Endothelial cell of hepatic sinusoid (primary cell): ENCODE results near the gene TPST2.
"Not testable (repeated sequence)": the region's sequence is repeated elsewhere in the genome, so short reads cannot be mapped to it uniquely, and the experiment has no call there.

Source experiments
- in situ Hi-C: cut with HindIII; loops from 2 replicates; pipeline ENCODE4 v1.10.0; 2017; ENCODE audit warnings: low sequenced_read_pairs

The TPST2 gene

DNA sequence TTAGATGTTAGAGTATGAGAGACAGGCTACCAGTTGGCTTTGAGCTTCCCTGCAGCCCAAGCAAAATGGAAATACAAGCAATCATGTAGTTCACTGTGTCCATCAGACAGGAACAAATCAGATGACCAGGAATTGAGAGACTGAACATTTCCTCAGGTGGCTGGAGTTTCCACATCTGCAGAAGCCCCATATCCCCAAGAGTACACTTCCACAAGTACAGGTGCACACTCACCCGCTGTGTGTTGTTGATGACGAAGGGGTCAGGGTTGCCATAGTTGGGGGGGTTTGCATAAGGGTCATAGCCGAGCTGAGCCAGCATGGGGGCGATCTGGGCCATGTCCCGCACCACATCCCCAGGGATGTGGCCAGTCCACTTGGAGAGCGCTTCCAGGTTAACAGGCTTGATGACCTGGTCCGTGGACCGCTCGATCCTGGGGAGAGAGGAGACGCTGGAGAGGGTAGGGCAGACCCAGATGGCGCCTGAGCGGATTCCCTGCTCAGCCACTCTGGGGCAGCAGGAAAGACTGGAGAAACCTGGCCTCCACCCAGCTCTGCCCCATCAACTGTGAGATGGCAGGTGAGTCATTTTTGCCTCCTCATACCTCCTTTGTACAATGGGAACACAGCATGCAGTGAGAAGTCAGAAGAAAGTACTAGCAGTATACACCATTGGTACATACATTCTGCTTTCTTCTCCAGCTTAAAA, 53.7 kb downstream of the TPST2 start:
- in situ Hi-C loops: no loop called here

DNA sequence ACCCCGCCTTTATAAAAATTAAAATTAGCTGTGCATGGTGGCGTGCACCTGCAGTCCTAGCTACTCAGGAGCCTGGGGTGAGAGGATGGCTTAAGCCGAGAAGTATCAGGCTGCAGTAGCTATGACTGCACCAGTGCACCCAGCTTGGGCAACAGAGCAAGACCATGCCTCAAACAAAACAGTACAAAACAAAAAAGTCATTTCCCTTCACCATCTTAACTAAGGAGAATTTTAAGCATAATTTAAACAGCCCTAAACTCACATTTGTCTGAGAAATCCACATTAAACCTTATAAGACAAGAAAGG, 54.4 kb downstream of the TPST2 start:
- in situ Hi-C loops: no loop called here

- in situ Hi-C loops: no loop called here
These were observed 54.9 kb downstream of the TPST2 start for GRCh38 chr22:26534874-26535602.

- in situ Hi-C loops: no loop called here
These were observed 55.6 kb downstream of the TPST2 start for GRCh38 chr22:26534171-26534855.

DNA sequence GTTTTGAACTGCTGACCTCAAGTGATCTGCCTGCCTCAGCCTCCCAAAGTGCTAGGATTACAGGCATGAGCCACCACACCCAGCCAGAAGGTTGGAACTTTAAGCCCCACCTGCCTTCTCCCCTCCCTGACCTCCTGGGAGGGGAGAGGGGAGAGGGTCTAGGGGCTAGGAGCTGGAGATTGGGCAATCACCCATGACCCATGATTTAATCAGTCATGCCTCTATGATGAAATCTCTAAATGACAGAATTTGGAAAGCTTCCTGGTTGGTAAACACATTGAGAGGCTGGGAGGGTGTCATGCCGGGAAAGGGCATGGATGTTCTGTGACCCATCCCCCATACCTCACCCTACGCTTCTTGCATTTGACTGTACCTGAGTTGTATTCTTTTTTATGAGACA, 60.6 kb downstream of the TPST2 start:
- in situ Hi-C loops: no loop called here

- in situ Hi-C loops: not testable (repeated sequence)
These were observed 61.4 kb downstream of the TPST2 start for GRCh38 chr22:26528518-26528917.

GRCh38 chr22:26527574-26528465, 62.1 kb downstream of the TPST2 start:
- in situ Hi-C loops: no loop called here

DNA sequence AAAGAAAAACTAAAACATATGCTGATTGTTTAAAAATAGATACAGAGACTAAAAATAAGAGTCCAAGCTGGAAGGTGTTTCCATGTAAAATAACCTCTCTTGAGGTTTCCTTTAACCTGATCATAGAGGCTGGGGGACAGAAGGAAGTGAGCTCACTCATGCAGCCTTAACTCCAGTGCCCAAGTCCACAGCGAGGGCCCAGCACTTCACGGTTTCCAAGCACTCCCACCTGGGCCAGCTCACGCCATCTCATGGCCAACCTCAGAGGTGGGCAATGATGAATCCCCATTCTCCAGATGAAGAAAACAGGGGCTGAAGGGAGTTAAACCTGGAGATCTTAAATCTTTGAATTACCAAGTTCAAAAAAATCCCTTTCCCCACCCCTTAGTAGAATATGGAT, 62.8 kb downstream of the TPST2 start:
- in situ Hi-C loops: no loop called here

DNA sequence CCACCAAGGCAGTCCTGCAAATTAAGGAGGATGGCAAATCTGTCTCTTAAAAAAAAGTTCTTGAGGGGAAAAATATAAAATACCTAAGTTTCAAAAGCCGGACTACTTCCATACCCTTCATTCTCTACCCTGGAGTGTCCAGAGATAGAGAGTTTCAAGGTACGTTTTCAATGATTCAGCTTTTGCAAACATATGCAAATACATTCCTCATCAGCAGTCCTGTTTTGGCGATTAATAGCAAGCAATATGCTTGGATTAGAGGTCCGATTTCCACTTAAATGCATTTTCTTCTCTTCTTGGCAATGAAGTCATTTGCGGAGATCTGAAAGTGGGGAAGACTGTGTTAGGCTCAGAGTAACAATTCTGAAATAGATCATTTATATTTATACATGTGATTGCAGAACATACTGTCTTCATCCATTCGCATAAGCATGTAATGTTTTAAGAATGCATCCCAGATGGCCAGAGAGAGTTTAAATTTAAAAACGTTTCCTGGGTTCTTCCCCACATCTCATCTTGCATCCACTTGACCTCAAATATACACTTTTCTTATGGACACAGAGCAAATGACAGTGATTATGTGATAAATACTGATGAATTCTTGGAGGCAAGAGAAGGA, 63.9 kb downstream of the TPST2 start:
- in situ Hi-C loops: no loop called here

GRCh38 chr22:26524870-26525269, 65.1 kb downstream of the TPST2 start:
- in situ Hi-C loops: no loop called here

DNA sequence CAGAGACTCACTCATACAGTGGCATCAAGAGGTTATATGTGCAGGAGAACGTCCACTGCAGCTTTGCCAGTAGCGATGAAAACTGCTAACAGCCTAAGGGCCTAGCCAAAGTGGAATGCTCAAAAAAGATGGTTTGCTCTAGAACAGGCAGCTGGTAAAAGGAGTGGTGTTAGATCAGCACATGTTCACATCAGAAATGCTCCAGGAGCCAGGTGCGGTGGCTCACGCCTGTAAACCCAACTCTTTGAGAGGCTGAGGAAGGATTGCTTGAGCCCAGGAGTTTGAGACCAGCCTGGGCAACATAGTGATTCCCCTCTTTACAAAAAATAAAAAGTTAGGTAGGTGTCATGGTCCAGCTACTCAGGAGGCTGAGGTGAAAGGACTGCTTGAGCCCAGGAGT, 67.3 kb downstream of the TPST2 start:
- in situ Hi-C loops: no loop called here

GRCh38 chr22:26522012-26522411, 67.9 kb downstream of the TPST2 start:
- in situ Hi-C loops: no loop called here

DNA sequence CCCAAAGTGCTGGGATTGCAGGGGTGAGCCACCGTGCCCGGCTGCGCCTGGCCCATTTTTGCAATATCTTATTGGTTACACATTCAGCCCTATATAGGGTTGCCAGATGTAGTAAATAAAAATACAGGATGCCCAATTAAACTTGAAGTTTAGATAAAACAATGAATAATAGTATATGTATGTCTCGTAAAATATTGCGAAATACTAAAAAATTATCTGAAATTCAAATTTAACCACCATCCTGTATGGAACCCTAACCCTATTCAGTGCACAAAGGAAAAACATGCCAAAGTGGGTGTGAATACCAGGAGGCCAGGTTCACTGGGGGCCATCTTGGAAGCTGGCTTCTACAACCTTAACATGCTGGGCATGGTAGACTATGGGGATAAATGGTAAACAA, 72.5 kb downstream of the TPST2 start:
- in situ Hi-C loops: no loop called here

GRCh38 chr22:26516503-26516902, 73.4 kb downstream of the TPST2 start:
- in situ Hi-C loops: no loop called here

GRCh38 chr22:26515931-26516330, 74.0 kb downstream of the TPST2 start:
- in situ Hi-C loops: no loop called here

DNA sequence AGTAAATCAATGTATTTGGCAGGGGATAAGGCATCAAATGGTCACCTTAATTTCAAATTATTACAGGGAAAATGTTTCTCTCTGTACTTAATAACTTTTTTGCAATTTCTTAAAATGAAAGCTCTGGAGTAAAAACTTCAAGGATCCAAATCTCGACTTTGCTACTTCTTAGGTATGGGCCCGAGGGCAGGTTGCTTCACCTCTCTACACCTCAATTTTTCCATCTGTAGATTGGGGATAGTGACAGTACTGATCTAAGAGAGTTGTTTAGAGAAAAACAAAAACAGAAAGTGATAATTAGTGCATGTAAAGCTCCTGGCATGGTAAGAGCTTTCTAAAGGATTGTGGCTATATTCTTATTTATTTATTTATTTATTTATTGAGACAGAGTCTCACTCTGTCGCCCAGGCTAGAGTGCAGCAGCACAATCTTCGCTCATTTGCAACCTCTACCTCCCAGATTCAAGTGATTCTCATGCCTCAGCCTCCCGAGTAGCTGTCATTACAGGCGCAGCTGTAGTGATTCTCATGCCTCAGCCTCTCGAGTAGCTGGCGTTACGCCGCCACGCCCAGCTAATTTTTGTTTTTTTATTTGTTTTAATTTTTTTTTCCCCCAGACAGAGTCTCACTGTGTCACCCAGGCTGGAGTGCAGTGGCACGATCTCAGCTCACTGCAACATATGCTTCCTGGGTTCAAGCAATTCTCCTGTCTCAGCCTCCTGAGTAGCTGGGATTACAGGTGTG, 75.3 kb downstream of the TPST2 start:
- in situ Hi-C loops: no loop called here

DNA sequence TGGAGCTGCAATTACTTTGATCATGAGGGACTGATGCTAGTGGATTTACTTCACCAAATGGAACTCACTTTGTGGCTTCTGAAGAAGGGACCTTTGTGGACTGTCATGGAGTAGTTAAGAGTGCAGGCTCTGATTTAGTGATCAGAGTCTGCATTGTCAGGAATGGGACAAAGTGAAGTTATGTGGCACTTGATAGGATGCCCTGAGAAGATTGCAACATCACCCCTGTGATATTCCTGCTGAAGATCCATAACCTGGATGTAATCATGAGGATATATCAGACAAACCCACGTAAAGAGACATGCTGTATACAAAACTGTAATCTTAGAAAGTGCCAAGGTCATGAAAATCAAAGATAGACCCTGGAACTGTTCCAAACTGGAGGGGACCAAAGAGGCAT, 76.1 kb downstream of the TPST2 start:
- in situ Hi-C loops: no loop called here

- in situ Hi-C loops: no loop called here
These were observed 77.7 kb downstream of the TPST2 start, which contains the start of gene TFIP11 for GRCh38 chr22:26512149-26512793. TSS of gene TFIP11 (minus strand) at chr22:26512473. CDS start at chr22:26510272, 2,201 bp downstream.

DNA sequence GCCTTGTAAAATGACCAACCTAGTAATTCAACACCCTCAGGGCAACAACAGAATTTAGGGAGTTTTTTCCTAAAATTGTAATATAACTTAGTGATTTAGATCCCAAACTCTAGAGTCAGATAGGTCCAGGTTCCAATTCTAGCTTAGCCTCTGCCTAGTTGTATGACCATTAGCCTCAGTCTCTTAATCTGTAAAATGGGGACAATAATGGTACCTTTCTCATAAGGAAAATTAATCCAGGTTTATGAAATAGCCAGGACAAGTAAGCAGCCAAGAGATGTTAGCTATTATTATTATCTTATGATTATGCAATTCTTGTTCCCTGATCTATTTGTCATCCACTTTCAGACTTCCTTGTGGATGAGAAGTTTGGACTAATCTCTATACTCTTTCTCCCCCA, 81.8 kb downstream of the TPST2 start:
- in situ Hi-C loops: loop anchor here (10.0 kb wide), 2 partner anchors 93 to 97 kb away; no protein-coding TSS in a partner anchor
